ENCODE data around the gene ATIC. TPM values are rescaled to one million over a fixed set of nuclear protein-coding genes. Genes with fewer than 3 reads are reported as not detected.

ATIC gene
- total RNA-seq, 1 donor from 2014 or later = 43.2 TPM

DNA sequence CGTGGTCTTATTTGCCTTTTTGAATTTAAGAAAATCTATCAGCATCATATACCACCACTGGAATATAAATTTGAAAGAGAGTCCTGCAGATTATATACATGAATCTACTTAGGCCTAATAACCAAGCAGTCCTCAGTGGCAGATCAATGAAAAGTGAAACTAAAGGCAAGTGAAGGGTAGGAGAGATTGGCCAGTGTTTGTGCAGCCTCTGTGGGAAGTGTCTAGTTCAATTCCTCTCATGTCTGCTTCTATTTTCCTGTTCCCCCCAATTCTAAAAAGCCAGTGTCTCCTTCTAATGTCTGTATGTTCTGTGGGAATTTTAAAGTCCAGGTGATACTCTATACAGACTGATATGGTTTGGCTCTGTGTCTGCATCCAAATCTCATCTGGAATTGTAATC is 62.1 kb downstream of the ATIC start:
- ATAC-seq (peak; percentile 2), DNase-seq (ENCODE audit: low spot score) (no peak)

- peak; percentile 15 for ATAC-seq
- no peak for DNase-seq (ENCODE audit: low spot score)
These were observed 63.0 kb downstream of the ATIC start for GRCh38 chr2:215374642-215375466.

DNA sequence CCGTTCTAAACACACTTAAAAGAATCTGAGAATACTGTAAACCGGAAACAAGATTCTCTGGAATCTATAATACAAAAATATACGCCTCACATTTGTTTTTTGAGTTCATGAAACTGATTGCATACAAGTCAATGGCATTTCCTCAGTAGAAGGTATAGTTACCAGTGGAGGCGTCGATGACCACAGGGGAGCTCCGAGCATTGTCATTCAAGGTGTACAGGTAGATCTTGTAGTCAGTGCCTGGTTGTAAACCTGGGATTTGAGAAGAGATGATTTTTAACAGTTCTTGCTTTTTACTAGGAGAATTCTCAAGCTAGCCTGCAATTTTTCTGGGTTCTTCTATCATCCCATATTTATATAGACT is 63.6 kb downstream of the ATIC start:
- DNase-seq (ENCODE audit: low spot score) (no peak), ATAC-seq (no peak)

GRCh38 chr2:215376103-215376780 is 64.4 kb downstream of the ATIC start:
- ATAC-seq (no peak), DNase-seq (ENCODE audit: low spot score) (no peak)

- DNase-seq (ENCODE audit: low spot score) = no peak
- ATAC-seq = peak; percentile 9
These were observed 65.4 kb downstream of the ATIC start for GRCh38 chr2:215377283-215377682.

- DNase-seq (ENCODE audit: low spot score) (no peak), ATAC-seq (no peak)
These were observed 66.2 kb downstream of the ATIC start for GRCh38 chr2:215378045-215378444.

- ATAC-seq (no peak), DNase-seq (ENCODE audit: low spot score) (no peak)
These were observed 67.2 kb downstream of the ATIC start for GRCh38 chr2:215379039-215379438.

DNA sequence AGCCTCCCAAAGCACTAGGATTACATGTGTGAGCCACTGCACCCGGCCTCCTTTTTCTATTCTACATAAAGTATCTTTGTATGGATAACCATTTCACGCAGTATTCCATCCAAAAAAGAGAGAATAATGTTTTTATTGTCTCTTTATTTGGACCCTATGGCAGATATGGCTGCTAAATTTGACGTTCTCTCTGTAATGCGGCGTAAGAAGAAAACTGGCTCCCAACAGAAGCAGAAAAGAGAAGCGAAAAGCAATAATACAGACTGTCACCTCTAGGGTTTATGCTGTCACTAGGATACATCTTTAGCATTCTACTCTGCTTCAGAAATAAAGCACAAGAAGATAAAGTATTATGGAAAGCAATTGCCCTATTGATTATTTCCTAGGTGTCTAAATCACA is 68.1 kb downstream of the ATIC start:
- ATAC-seq (no peak), DNase-seq (ENCODE audit: low spot score) (no peak)

DNA sequence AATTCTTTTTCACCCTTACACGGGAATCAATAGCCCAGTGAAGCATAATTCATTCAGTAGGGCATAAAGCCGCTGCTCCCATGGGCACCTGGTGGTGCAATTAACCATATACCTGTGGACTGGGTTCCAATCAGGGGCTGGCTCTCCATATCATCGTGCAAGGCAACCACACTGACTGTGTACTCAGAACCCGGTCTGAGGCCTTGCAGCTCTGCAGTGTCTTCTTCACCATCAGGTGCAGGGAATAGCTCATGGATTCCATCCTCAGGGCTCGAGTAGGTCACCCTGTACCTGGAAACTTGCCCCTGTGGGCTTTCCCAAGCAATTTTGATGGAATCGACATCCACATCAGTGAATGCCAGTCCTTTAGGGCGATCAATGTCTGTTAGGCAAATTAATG is 68.8 kb downstream of the ATIC start:
- ATAC-seq (peak; percentile 13), DNase-seq (ENCODE audit: low spot score) (no peak)

- no peak for DNase-seq (ENCODE audit: low spot score)
- no peak for ATAC-seq
These were observed 70.2 kb downstream of the ATIC start for GRCh38 chr2:215382011-215382410.

DNA sequence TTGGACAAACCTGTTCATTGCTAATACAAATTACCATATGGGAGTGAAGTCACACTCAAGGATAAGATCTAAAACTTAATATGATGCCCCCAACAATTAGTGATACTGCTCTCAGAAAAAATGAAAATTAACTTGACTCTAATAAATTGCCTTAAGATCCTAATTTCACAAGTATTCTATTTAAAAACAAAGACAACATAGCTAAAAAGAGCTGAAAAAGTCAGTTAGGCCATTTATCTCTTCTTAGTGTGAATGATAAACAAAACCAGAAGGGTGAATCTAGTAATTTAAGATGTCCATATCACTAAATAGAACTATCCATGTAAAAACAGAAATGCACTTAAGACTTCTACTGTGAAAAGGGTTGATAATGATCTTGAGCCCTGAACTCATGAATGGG is 70.6 kb downstream of the ATIC start:
- DNase-seq (ENCODE audit: low spot score) = no peak
- no peak for ATAC-seq

DNA sequence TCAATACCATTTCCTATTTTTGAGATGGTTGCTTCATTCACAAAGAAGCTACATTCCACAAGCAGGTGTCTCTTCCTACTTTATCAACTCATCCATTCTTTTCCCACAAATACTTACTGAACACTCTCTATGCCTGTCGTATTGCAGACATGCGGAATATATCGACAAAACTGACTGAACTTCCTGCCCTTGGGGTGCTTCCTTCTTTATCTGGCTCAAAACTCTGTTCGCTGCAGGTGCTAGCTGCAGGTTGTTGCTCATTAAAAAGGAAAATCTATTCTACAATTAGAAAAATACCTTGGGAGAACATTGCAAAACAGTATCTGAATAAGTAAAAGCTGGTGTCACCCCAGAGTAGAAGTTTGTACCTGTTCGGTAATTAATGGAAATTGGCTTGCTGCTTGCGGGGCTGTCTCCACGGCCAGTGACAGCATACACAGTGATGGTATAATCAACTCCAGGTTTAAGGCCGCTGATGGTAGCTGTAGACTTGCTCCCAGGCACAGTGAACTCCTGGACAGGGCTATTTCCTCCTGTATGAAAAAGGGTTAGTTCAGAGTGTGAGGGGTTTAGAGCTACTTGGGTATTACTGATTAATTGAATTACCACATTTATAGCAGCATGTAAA is 71.9 kb downstream of the ATIC start:
- no peak for ATAC-seq
- DNase-seq (ENCODE audit: low spot score) = no peak

GRCh38 chr2:215384710-215385109 is 72.9 kb downstream of the ATIC start:
- DNase-seq (ENCODE audit: low spot score) = no peak
- ATAC-seq = no peak

- ATAC-seq (no peak), DNase-seq (ENCODE audit: low spot score) (no peak)
These were observed 74.7 kb downstream of the ATIC start for GRCh38 chr2:215386566-215386965.

GRCh38 chr2:215388002-215388728 is 76.3 kb downstream of the ATIC start:
- DNase-seq (ENCODE audit: low spot score) (no peak), ATAC-seq (no peak)

- ATAC-seq (peak; percentile 4), DNase-seq (ENCODE audit: low spot score) (no peak)
These were observed 78.7 kb downstream of the ATIC start for GRCh38 chr2:215390550-215390913.

DNA sequence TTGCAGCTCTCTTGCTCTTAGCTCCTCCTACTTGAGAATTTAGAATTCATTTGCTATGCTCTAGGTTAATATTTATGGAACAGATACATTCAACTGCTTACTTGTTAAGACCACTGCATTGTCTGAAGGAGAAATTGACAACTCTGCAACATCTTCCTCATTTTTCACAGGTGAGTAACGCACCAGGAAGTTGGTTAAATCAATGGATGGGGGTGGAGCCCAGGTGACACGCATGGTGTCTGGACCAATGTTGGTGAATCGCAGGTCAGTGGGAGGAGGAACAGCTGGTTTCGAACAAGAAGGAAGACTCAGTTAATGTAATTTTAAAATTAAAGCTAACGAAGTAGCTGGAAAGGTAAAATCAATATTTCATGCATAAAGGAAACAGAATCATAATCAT is 79.7 kb downstream of the ATIC start:
- DNase-seq (ENCODE audit: low spot score) (no peak), ATAC-seq (no peak)

DNA sequence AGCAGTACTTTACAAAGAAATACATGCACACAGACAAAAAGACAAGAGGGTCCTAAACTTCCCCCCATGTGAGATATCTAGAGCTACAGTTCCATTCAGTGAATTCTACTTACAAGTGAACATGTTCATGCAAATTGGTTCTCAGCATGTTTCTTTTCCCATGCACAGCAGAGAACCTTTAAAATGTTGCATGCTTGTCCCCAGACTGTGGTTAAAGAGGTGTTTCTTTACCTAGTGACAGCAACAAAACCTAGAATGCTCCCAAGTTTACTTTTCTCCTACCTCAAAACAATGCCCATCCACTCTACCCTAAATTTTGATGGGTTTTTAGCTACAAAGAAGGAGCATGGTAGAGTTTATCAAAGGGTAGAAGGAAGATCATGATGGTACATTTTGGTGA is 80.3 kb downstream of the ATIC start:
- DNase-seq (ENCODE audit: low spot score) (no peak), ATAC-seq (no peak)

DNA sequence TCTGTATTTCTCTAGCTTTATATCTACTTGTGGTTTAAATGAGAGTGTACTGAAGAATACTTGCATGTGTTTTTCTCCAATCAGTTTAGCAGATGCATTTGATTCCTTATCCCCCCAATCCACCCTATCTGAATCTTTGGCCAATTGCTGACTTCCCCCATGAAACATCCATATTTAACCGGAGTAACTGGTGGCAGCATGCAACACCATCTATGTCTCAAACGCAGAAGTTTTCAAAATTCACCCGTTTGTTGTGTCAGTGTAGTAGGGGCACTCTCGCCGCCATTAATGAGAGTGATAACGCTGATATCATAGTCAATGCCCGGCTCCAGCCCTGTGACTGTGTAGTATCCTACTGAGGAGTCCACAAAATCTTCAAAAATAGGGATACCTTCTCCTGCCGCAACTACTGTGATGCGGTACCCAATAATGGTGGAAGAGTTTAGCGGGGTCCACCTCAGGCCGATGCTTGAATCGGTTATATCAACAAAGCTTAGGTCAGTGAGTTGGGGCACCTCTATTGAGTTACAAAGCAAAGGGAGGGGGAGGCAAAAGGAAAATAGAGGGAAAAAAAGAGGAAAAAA is 80.9 kb downstream of the ATIC start:
- ATAC-seq = no peak

DNA sequence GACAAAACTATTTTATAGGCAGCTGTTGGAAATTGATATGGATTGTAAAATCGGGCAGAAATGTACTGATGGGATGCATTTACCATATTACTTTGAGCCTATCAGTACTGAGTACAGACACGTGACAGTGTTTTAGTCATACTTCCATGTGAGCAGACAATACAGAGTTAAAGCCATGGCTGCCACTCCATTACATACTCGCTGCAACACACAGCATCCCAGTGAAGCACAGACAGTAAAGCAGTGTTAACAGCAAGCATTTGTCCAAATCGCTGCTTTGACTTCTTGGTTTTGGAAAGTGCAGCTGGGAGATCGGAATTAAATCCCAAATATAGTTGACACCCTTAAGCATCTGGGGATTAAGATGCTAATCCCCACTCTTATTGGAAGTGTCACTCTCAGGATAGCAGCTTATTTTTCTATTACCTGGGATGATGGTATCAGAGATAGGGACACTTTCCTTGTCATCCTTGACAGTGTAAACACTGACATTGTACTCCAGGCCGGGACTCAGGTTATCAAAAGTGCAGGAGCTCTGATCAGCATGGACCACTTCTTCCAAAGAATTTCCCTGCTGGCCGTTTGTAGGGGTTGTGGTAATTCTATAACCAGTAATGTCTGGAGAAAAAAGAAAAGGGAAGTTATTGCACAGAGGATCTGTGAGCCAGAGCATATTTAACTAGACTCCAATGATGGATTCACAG is 82.4 kb downstream of the ATIC start:
- DNase-seq (ENCODE audit: low spot score) (no peak), ATAC-seq (no peak)

More for the DNA sequence above, 80.9 kb downstream of the ATIC start:
- no peak for DNase-seq (ENCODE audit: low spot score)

All from left lobe of liver (tissue), 2 donors.